H1 (cell line): ENCODE measurements around the gene ACO1. TPM values are rescaled to one million over a fixed set of nuclear protein-coding genes. Genes with fewer than 3 reads are reported as not detected.

Experiments
- ATF2 ChIP-seq: IDR thresholded peaks from 2 replicates; pipeline ENCODE4 v1.6.1; 2012; ENCODE audit warnings: low read length, inconsistent platforms
- CTBP2 ChIP-seq: IDR thresholded peaks from 2 replicates; pipeline ENCODE4 v1.7.0; 2011; ENCODE audit warnings: borderline replicate concordance, mild to moderate bottlenecking, moderate library complexity, mixed read lengths, low read length; ENCODE audit not compliant: insufficient read depth, insufficient read length
- EGR1 ChIP-seq: IDR thresholded peaks from 2 replicates; pipeline ENCODE4 v1.6.1; 2011; ENCODE audit warnings: low read depth, low read length, borderline replicate concordance
- JUN ChIP-seq: IDR thresholded peaks from 2 replicates; pipeline ENCODE4 v1.6.1; 2011; ENCODE audit warnings: low read depth, mild to moderate bottlenecking, improper control_type of control experiment, low read length
- KDM5A ChIP-seq: fragments of 200-600 bp; IDR thresholded peaks from 2 replicates; pipeline ENCODE4 v1.7.1; 2012; ENCODE audit warnings: mild to moderate bottlenecking, low read length, inconsistent platforms, mixed read lengths
- POLR2AphosphoS5 ChIP-seq: IDR thresholded peaks from 2 replicates; pipeline ENCODE4 v1.6.1; 2011; ENCODE audit warnings: low read depth, low read length
- POU5F1 ChIP-seq: IDR thresholded peaks from 2 replicates; pipeline ENCODE4 v1.6.1; 2011; ENCODE audit warnings: low read depth, mild to moderate bottlenecking, low read length, moderate library complexity
- RAD21 ChIP-seq, 2 experiments: IDR thresholded peaks in 1 of 2; conservative IDR thresholded peaks in 1 of 2; 2 replicates each; pipeline ENCODE4 v1.6.1; 2011; ENCODE audit warnings: low read depth in 2 of 2, low read length in 2 of 2, improper control_type of control experiment in 1 of 2, inconsistent platforms in 1 of 2, mild to moderate bottlenecking in 1 of 2, moderate library complexity in 1 of 2
- RXRA ChIP-seq: IDR thresholded peaks from 2 replicates; pipeline ENCODE4 v1.6.1; 2011; ENCODE audit warnings: low read depth, mild to moderate bottlenecking, low read length, moderate library complexity; ENCODE audit not compliant: insufficient read depth
- SRF ChIP-seq: IDR thresholded peaks from 2 replicates; pipeline ENCODE4 v1.6.1; 2011; ENCODE audit warnings: mild to moderate bottlenecking, low read depth, low read length, moderate library complexity
- SUZ12 ChIP-seq: fragments of 200-600 bp; sonication (generic); IDR thresholded peaks from 2 replicates; pipeline ENCODE4 v1.6.1; 2012; ENCODE audit warnings: mild to moderate bottlenecking, inconsistent platforms, low read length, moderate library complexity, mixed read lengths
- TAF1 ChIP-seq: IDR thresholded peaks from 2 replicates; pipeline ENCODE4 v1.6.1; 2011; ENCODE audit warnings: mild to moderate bottlenecking, low read depth, low read length
- TEAD4 ChIP-seq: IDR thresholded peaks from 2 replicates; pipeline ENCODE4 v1.6.1; 2012; ENCODE audit warnings: low read depth, low read length, inconsistent platforms, mixed read lengths
- polyA plus RNA-seq, 7 experiments: library from polyadenylated mRNA; depleted of rRNA in 3 of 7; stranded (reverse) in 5 of 7; unstranded in 2 of 7; fragments of >200 nt in 5 of 7; fragments of 200-250 nt in 2 of 7; gene quantifications; 1 replicate in 5 of 7; 2 replicates in 1 of 7; 4 replicates in 1 of 7; pipeline versions ENCODE4 v1.2.1 to v1.2.3, GENCODE V29; 2011 to 2013; ENCODE audit warnings: missing spikeins in 2 of 7, mixed read lengths in 2 of 7
- total RNA-seq: library from RNA; stranded (reverse); fragmentation: NEBNext Ultra II Directional; extraction: Animal tissue kit (Norgen Biotek cat#: 25700); gene quantifications from 2 replicates; pipeline ENCODE4 v1.2.1, GENCODE V29; 2021

ACO1 gene
- total and polyA plus RNA-seq, 2 of the 8 experiments (the other 6 are each of a cell fraction or from before 2014, with no cell fraction given): 39.3 to 49.8 TPM

GRCh38 chr9:32378496-32378895 is 5.9 kb upstream of the ACO1 start (continued):
- TF ChIP-seq TAF1 (no peak), POU5F1 (no peak), RXRA (no peak), ATF2 (no peak), KDM5A (no peak), JUN (no peak), SRF (no peak), POLR2AphosphoS5 (no peak), RAD21 (IDR thresholded peaks at IDR 0.05 in 1 of 2, conservative IDR thresholded peaks at IDR 0.05 in 1 of 2; ENCODE audit: low read depth in 2 of 2, low read length in 2 of 2) (peak; percentile 95), TEAD4 (peak; percentile 91), SUZ12 (no peak), CTBP2 (no peak), EGR1 (no peak)
